ENCODE results near the gene NT5M. TPM values are rescaled to one million over a fixed set of nuclear protein-coding genes. Genes with fewer than 3 reads are reported as not detected.

Gene NT5M
- total RNA-seq, 4 donors from 2014 or later, result 1.7 to 3.1 (median 2.3) TPM

- DNase-seq, result no peak
Measured at GRCh38 chr17:17366941-17367875, 64.0 kb downstream of the NT5M start.

DNA sequence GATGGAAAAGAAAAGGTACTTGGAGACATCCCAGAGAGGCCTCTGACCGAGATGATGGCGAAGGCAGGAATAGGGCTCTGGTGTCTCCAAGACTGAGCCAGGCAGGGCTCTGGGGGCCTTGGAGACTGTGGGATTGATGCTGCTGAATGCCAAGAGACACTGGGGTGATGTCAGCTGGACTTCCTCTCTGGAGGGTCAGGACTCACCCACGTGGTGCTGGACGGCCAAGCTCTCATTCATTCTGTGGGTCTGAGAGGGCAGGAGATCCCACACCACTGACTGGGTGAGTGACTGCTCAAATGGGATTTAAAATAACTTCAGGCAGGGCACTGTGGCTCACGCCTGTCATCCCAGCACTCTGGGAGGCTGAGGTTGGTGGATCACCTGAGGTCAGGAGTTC, 64.8 kb downstream of the NT5M start:
- Histone ChIP-seq H3K27me3 (peaks cover 0 to 34% (median 0%) of the 10 kb centered on the region in 4 donors), H3K9me3 (peaks cover 0 to 6% (median 0%) of the 10 kb centered on the region in 3 donors), H3K27ac (no peak overlapping the region), H3K4me3 (no peak overlapping the region), H3K36me3 (no peaks in the 10 kb centered on the region), H3K4me1 (peaks cover 0 to 7% (median 0%) of the 10 kb centered on the region in 3 donors)
- TF ChIP-seq POLR2A (IDR thresholded peaks at IDR 0.05) (no peak), CTCF (IDR thresholded peaks at IDR 0.05) (no peak)
- intact Hi-C loops (cut with DNase I), result no loop called here
- DNase-seq, result no peak
- 82 to 96% methylated on average over 3 of the region's 5 CpGs for WGBS, 2 donors

More at GRCh38 chr17:17366941-17367875, 64.0 kb downstream of the NT5M start:
- 77 to 93% methylated on average over 4 to 13 of the region's 23 CpGs for WGBS, 2 donors
- no peak overlapping the region for H3K4me3 ChIP-seq
- H3K27me3 ChIP-seq, result peaks cover 0 to 38% (median 0%) of the 10 kb centered on the region in 4 donors
- no peak overlapping the region for H3K27ac ChIP-seq
- intact Hi-C loops (cut with DNase I), result no loop called here
- H3K36me3 ChIP-seq, result no peaks in the 10 kb centered on the region
- peaks cover 0 to 6% (median 0%) of the 10 kb centered on the region in 3 donors for H3K9me3 ChIP-seq
- H3K4me1 ChIP-seq, result peaks cover 0 to 7% (median 0%) of the 10 kb centered on the region in 3 donors
- no peak for TF ChIP-seq CTCF (IDR thresholded peaks at IDR 0.05)
- TF ChIP-seq POLR2A (IDR thresholded peaks at IDR 0.05), result no peak

DNA sequence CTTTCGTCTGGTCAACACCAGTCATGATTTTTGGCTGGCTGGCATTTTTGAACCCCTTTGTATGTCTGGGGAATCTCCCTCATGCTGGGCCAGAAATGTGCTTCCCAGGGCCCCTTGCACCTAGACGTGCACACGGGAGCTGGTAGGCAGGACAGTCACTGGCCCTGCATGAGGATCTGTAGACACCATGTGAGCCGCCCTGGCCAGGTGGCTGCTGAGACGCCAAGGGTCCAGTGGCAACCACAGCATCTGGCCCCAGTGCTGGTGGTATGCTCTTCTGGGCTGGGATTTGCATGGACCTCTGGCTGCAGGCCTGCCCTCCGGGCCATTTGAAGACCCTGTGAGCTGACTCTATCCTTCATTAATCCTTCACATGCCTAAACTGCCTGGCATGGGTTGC, 67.5 kb downstream of the NT5M start:
- H3K4me1 ChIP-seq, result no peaks in the 10 kb centered on the region
- H3K27me3 ChIP-seq, result peaks cover 0 to 17% (median 0%) of the 10 kb centered on the region in 4 donors
- H3K4me3 ChIP-seq, result no peak overlapping the region
- H3K9me3 ChIP-seq, result peaks cover 0 to 5% (median 0%) of the 10 kb centered on the region in 3 donors
- WGBS, 2 donors, result 89 to 90% methylated on average over 3 to 5 of the region's 6 CpGs
- H3K36me3 ChIP-seq, result no peaks in the 10 kb centered on the region
- TF ChIP-seq POLR2A (IDR thresholded peaks at IDR 0.05) (no peak), CTCF (IDR thresholded peaks at IDR 0.05) (no peak)
- no peak overlapping the region for H3K27ac ChIP-seq
- no peak for DNase-seq
- intact Hi-C loops (cut with DNase I), result no loop called here

DNA sequence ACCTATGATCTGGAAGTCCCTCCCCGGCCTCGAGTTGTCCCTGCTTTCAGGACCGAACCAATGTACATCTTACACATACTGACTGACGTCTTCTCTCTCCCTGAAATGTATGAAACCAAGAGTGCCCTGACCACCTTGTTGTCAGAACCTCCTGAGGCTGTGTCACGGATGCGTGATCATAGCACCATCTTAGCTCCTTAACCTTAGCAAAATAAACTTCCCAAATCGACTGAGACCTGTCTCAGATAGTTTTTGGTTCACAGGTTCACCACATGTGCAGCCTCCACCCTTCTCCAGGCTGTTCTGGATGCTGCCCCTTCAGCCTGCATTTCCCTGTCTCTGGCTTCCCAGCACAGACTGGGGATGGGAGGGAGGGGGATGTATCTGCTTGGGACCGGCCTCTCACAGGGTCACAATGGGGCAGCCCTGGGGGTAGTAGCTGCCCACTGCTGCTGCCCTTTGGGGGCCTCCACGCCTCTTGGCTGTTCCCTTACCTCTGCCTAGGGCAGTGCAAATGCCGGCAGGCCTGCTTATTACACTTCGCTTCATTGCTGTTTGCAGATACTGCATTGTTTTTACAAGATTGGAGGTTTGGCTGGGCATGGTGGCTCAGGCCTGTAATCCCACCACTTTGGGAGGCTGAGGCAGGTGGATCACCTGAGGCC, 69.8 kb downstream of the NT5M start:
- intact Hi-C loops (cut with DNase I), result no loop called here
- TF ChIP-seq CTCF (IDR thresholded peaks at IDR 0.05), result no peak
- TF ChIP-seq POLR2A (IDR thresholded peaks at IDR 0.05), result no peak
- Histone ChIP-seq H3K27me3 (no peaks in the 10 kb centered on the region), H3K4me3 (no peak overlapping the region), H3K4me1 (peaks cover 0 to 13% (median 10%) of the 10 kb centered on the region in 3 donors), H3K27ac (no peak overlapping the region), H3K36me3 (no peaks in the 10 kb centered on the region), H3K9me3 (no peaks in the 10 kb centered on the region)
- no peak for DNase-seq
- WGBS, 2 donors, result 71 to 75% methylated on average over 9 to 11 of the region's 11 CpGs

GRCh38 chr17:17375841-17376240, 72.7 kb downstream of the NT5M start:
- H3K9me3 ChIP-seq, result no peaks in the 10 kb centered on the region
- 54 to 81% methylated on average over 4 to 5 of the region's 6 CpGs for WGBS, 2 donors
- no peak for TF ChIP-seq CTCF (IDR thresholded peaks at IDR 0.05)
- TF ChIP-seq POLR2A (IDR thresholded peaks at IDR 0.05), result no peak
- peaks cover 0 to 13% (median 0%) of the 10 kb centered on the region in 4 donors for H3K27me3 ChIP-seq
- no peak overlapping the region for H3K4me3 ChIP-seq
- intact Hi-C loops (cut with DNase I), result no loop called here
- peaks cover 0 to 19% (median 10%) of the 10 kb centered on the region in 3 donors for H3K4me1 ChIP-seq
- no peak overlapping the region for H3K27ac ChIP-seq
- H3K36me3 ChIP-seq, result no peaks in the 10 kb centered on the region
- DNase-seq, result no peak
